ENCODE results near the gene HPX.
A peak's percentile ranks its signal among the peaks of the same experiment; 100 is the strongest.
"Not testable (repeated sequence)": the region's sequence is repeated elsewhere in the genome, so short reads cannot be mapped to it uniquely, and the experiment has no call there.

Gene HPX

GRCh38 chr11:6414874-6415328 lies 25.9 kb downstream of the HPX start:
- peak; percentile 78 to 81 for DNase-seq

GRCh38 chr11:6413791-6414201 lies 27.0 kb downstream of the HPX start:
- no peak for DNase-seq

- DNase-seq, result no peak
Observed at GRCh38 chr11:6411594-6412031, 29.2 kb downstream of the HPX start.

- DNase-seq, result no peak
Observed at GRCh38 chr11:6410695-6411430, 29.9 kb downstream of the HPX start.

DNA sequence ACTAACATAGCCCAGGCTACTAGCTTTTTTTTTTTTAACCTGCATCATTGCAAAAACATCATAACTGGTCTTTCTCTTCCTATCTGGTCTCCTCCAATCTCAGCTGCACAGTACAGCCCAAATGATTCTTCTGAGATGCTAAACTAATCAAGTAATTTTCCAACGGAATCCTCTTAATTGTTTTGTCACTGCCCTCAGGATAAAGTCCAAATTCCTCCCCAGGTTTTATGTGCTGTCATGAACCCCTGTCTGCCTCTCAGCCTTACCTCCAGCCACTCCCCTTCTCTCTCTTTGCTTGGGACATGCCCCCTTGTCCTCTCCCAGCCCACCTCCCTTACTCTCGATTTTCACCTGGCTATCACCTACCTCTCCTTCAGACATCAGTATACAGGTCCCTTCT lies 34.4 kb downstream of the HPX start:
- DNase-seq, result no peak

DNA sequence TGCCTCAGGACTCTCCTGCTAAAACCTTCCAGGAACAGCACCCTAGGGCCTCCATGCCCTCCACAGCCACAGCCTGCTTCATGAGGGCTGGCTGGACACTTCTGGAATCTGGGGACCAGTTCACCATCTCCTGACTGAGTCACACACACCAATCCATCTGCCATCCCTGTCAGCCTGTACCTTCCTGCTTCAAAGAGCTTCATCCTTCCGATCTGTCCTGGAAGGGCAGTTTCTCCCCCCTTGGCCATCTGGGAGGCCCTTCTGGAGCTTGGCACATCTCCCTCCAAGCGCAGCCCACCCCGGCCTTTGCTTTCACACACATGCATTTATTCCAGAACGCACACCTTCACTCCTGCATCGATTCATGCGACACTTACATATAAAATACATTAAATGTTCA lies 34.9 kb downstream of the HPX start:
- DNase-seq, result no peak

DNA sequence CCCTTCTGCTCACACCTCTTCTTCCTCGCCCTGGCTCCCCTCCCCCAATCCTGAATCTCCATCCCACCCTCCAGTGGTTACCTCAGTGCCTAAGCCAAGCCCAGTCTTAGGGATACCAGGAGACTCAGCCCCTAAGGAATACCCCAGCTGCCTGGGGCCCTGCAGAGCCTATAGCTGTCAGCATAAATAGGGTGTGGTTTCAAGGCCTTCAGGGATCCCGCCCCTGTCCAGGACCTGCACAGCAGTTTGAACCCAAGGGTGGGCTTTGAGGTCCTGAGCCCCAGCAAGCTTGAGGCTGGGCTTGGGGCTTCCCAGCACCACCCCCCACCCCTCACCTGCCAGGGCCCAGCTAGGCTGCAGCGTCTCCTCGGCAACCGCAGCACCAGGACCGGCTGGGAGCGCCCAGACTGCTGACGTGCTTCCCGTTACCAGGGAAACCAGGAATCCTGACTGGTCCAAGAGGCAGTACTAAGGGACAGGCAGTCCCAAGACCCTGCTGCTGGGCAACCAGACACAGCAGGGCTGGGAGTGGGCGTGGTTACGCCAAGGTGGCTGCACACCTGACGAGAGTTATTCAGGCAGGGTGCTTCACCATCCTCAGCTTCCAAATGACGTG lies 35.6 kb downstream of the HPX start:
- no peak for DNase-seq

GRCh38 chr11:6404342-6405051 lies 36.3 kb downstream of the HPX start:
- DNase-seq, result no peak

- no peak for DNase-seq
Observed at GRCh38 chr11:6403539-6403938, 37.2 kb downstream of the HPX start.

- DNase-seq, result no peak
Observed at GRCh38 chr11:6402561-6402981, 38.2 kb downstream of the HPX start.

DNA sequence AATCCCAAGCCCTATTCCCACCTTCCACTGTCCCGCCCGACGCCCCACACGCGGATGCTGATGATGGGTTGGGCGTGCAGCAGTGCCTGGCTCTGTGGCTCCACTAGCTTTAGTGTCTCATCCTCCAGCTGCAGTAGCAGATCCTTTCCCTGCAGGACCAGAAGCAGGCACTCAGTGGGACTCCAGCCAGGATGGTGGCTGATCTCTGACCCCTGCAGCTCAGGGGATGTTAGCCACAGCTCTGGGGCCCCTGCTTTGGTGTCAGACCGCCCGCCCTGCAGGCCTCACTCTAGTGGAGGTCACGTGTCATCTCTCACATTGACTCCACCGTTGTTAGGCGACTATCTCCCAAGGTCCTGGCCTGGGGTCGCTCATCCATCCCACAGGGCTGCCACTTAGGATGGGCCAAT lies 38.7 kb downstream of the HPX start:
- no peak for DNase-seq

DNA sequence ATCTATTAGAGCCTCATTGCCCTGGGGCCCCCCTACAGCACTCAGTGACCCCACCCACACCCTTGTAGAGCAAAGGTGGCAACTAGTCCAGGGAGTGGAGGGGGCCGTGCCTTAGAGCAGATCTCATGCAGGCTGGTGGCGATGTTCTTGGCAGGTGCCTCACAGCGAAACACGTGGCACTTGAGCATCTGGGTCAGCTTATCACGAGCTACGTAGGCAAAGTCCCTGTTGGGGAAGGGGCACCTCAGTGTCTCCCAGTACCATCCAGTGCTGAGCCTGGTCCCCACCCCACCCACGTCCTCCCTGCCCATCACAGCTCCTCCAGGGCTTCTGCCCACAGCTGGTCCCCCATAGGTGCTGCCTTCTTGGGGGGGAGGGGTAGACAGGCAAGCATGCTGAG lies 39.3 kb downstream of the HPX start:
- DNase-seq, result no peak

GRCh38 chr11:6400431-6401345 lies 40.1 kb downstream of the HPX start:
- no peak for DNase-seq

- no peak for DNase-seq
Observed at GRCh38 chr11:6397636-6398035, 43.2 kb downstream of the HPX start.

DNA sequence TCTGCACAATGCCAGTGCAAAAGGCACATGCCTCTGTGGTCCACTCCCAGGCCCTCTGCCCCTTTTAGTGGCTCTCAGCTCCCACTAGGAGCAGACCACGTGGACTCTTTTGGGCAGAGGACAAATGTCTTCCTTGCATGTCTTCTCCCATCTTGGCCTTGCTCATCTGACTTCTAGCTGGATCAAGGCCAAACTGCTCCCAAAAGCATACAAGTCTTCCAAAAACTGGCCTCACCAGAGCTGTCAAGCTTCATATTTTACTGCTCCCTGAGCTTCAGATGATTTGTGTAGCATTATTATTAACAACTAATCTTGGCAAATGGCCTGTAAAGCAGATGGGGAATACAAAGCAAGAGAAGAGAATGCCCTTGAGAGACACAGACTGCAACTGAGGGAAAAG lies 43.6 kb downstream of the HPX start:
- DNase-seq, result no peak

- no peak for DNase-seq
Observed at GRCh38 chr11:6395470-6396060, 45.2 kb downstream of the HPX start.

GRCh38 chr11:6393989-6394670 lies 46.7 kb downstream of the HPX start:
- DNase-seq, result no peak

DNA sequence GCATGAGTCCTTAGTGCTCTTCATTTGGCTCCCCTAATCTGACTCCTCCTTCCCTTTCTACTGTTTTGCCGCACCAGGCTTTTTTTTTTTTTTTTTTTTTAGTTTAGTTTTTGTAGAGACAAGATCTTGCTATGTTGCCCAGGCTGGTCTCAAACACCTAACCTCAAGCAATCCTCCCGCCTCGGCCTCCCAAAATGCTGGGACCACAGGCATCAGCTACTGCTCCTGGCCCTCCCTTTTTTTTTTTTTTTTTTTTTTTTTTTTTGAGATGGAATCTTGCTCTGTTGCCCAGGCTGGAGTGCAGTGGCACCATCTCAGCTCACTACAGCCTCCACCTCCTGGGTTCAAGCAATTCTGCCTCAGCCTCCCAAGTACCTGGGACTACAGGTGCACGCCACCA lies 48.5 kb downstream of the HPX start:
- DNase-seq, result not testable (repeated sequence)

- no peak for DNase-seq
Observed at GRCh38 chr11:6391537-6392134, 49.2 kb downstream of the HPX start.

- DNase-seq, result no peak
Observed at GRCh38 chr11:6390718-6391469, 49.9 kb downstream of the HPX start.
